Astrocyte (in vitro differentiated cells and primary cell): ENCODE data around the gene CDC25B. TPM values are rescaled to one million over a fixed set of nuclear protein-coding genes. Genes with fewer than 3 reads are reported as not detected.

Experiments
- DNase-seq: peaks from one replicate; pipeline ENCODE4 v3.0.0-alpha.2; 2010; ENCODE audit warnings: low read depth
- FAIRE-seq: peaks from 2 replicates; lab custom pipeline; 2011; peaks lifted over from hg19 to GRCh38; lab: Jason Lieb, UNC
- H2AFZ ChIP-seq: 2 replicates; pipeline ENCODE4 v1.6.0; 2012; ENCODE audit warnings: low read depth, low read length, inconsistent platforms
- H3K27ac ChIP-seq: 2 replicates; pipeline ENCODE4 v1.5.1; 2011; ENCODE audit warnings: low read depth, low read length, inconsistent platforms
- H3K27me3 ChIP-seq: 2 replicates; pipeline ENCODE4 v1.6.0; 2011; ENCODE audit warnings: low read length, inconsistent platforms; ENCODE audit not compliant: insufficient read depth
- H3K36me3 ChIP-seq: 2 replicates; pipeline ENCODE4 v1.5.1; 2011; ENCODE audit warnings: low read length, inconsistent platforms; ENCODE audit not compliant: insufficient read depth
- H3K4me1 ChIP-seq: 2 replicates; pipeline ENCODE4 v1.5.1; 2011; ENCODE audit warnings: low read length, inconsistent platforms; ENCODE audit not compliant: insufficient read depth
- H3K4me2 ChIP-seq: 2 replicates; pipeline ENCODE4 v1.6.0; 2012; ENCODE audit warnings: low read length, inconsistent platforms
- H3K4me3 ChIP-seq: 2 replicates; pipeline ENCODE4 v1.5.1; 2011; ENCODE audit warnings: low read depth, mild to moderate bottlenecking, low read length, inconsistent platforms; ENCODE audit not compliant: insufficient read depth
- H3K79me2 ChIP-seq: 2 replicates; pipeline ENCODE4 v1.6.0; 2012; ENCODE audit warnings: mild to moderate bottlenecking, low read length, inconsistent platforms; ENCODE audit not compliant: insufficient read depth
- H3K9ac ChIP-seq: 2 replicates; pipeline ENCODE4 v1.6.0; 2012; ENCODE audit warnings: mild to moderate bottlenecking, low read length, inconsistent platforms
- H3K9me3 ChIP-seq: 2 replicates; pipeline ENCODE4 v1.5.1; 2012; ENCODE audit warnings: low read depth, mild to moderate bottlenecking, low read length, inconsistent platforms; ENCODE audit not compliant: insufficient read depth
- H4K20me1 ChIP-seq: 2 replicates; pipeline ENCODE4 v1.6.0; 2012; ENCODE audit warnings: low read length, inconsistent platforms; ENCODE audit not compliant: insufficient read depth
- H3K27ac Mint-ChIP-seq: one replicate; pipeline ENCODE4 v1.8.0; 2021; ENCODE audit warnings: mild to moderate bottlenecking, mixed read lengths; ENCODE audit not compliant: unreplicated experiment
- H3K27me3 Mint-ChIP-seq: one replicate; pipeline ENCODE4 v1.8.0; 2021; ENCODE audit warnings: low read depth, mixed read lengths; ENCODE audit not compliant: unreplicated experiment
- H3K36me3 Mint-ChIP-seq: one replicate; pipeline ENCODE4 v1.8.0; 2021; ENCODE audit warnings: low read depth, mixed read lengths; ENCODE audit not compliant: unreplicated experiment
- H3K4me1 Mint-ChIP-seq: one replicate; pipeline ENCODE4 v1.8.0; 2021; ENCODE audit warnings: low read depth, mixed read lengths; ENCODE audit not compliant: unreplicated experiment
- H3K4me3 Mint-ChIP-seq: one replicate; pipeline ENCODE4 v1.8.0; 2021; ENCODE audit warnings: mild to moderate bottlenecking, moderate library complexity, mixed read lengths; ENCODE audit not compliant: unreplicated experiment
- H3K9me3 Mint-ChIP-seq: one replicate; pipeline ENCODE4 v1.8.0; 2021; ENCODE audit warnings: mild to moderate bottlenecking, mixed read lengths; ENCODE audit not compliant: unreplicated experiment
- EZH2 ChIP-seq: IDR thresholded peaks from 2 replicates; pipeline ENCODE4 v1.6.1; 2012; ENCODE audit warnings: mild to moderate bottlenecking, low read length, inconsistent platforms; ENCODE audit not compliant: insufficient read depth
- total RNA-seq: library from RNA; stranded (reverse); gene quantifications from 2 replicates; pipeline ENCODE4 v1.2.1, GENCODE V29; 2021
- TF ChIP-seq, protein P1 (sequence below): IDR thresholded peaks from 2 replicates; pipeline ENCODE4 v1.5.1; 2011; ENCODE audit warnings: low read depth, mild to moderate bottlenecking, inconsistent platforms, low read length, moderate library complexity; ENCODE audit not compliant: insufficient read depth

The CDC25B gene
- total RNA-seq, 1 donor from 2014 or later, result 8.5 TPM

DNA sequence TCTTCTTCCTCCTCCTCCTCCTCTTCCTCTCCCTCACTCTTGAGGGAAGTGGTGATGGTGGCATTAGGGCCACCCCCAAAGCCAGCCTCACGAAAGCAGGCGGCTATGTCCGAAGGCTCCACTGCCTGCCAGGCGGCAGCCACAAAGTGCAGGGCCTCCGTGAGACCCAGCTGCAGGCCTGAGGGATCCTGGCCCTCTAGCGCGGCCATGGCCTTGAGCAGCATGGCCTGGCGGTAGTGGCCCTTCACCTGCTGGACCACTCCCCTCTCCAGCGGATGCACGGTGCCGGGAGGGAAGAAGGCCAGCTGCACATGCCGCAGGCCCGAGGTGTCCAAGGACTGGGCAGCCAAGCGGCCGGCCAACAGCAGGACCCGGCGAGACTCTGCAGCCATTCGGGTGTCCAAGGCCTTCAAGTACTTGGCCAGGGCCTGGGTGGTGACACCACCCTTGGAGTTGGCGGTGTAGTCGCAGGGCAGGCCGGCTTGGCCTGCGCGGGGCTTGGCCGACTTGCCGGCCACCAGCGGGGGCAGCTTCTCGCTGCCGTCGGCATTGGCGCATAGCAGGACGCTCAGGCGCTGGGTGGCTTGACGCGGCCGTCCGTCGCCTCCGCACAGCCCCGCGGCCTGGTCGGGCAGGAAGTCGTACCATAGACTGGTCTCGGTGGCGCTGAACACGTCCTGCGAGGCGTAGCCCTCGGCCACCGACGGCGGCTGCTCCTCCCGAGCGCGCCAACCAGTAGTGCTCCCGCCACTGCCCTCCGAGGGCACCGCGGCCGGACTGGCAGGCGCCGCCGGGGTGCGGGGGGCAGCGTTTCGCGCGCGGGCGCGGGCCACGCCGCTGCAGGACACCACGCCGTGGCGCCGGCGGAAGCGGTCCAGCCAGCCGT, 10.6 kb upstream of the CDC25B start:
- TF ChIP-seq, protein P1, sequence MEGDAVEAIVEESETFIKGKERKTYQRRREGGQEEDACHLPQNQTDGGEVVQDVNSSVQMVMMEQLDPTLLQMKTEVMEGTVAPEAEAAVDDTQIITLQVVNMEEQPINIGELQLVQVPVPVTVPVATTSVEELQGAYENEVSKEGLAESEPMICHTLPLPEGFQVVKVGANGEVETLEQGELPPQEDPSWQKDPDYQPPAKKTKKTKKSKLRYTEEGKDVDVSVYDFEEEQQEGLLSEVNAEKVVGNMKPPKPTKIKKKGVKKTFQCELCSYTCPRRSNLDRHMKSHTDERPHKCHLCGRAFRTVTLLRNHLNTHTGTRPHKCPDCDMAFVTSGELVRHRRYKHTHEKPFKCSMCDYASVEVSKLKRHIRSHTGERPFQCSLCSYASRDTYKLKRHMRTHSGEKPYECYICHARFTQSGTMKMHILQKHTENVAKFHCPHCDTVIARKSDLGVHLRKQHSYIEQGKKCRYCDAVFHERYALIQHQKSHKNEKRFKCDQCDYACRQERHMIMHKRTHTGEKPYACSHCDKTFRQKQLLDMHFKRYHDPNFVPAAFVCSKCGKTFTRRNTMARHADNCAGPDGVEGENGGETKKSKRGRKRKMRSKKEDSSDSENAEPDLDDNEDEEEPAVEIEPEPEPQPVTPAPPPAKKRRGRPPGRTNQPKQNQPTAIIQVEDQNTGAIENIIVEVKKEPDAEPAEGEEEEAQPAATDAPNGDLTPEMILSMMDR, result no peak
- TF ChIP-seq EZH2, result no peak
- H3K36me3 ChIP-seq, result no peaks in the 10 kb centered on the region
- H2AFZ ChIP-seq, result peak overlapping the region; percentile 63
- H3K9me3 Mint-ChIP-seq, result peaks cover 2% of the 10 kb centered on the region
- H3K27ac Mint-ChIP-seq, result no peak overlapping the region
- FAIRE-seq, result no peak
- H3K9ac ChIP-seq, result peak overlapping the region; percentile 85
- H3K4me3 ChIP-seq, result peak overlapping the region; percentile 70
- H3K79me2 ChIP-seq, result peaks cover 35% of the 10 kb centered on the region
- peaks cover 18% of the 10 kb centered on the region for H3K4me1 ChIP-seq
- no peak overlapping the region for H3K4me3 Mint-ChIP-seq
- H3K4me1 Mint-ChIP-seq, result peaks cover 6% of the 10 kb centered on the region
- DNase-seq, result no peak
- peaks cover 2% of the 10 kb centered on the region for H3K36me3 Mint-ChIP-seq
- H3K27me3 Mint-ChIP-seq, result peaks cover 5% of the 10 kb centered on the region
- H3K4me2 ChIP-seq, result peak overlapping the region; percentile 97
- H3K9me3 ChIP-seq, result no peaks in the 10 kb centered on the region
- H3K27me3 ChIP-seq, result no peaks in the 10 kb centered on the region
- H4K20me1 ChIP-seq, result peaks cover 48% of the 10 kb centered on the region
- H3K27ac ChIP-seq, result peak overlapping the region; percentile 64

DNA sequence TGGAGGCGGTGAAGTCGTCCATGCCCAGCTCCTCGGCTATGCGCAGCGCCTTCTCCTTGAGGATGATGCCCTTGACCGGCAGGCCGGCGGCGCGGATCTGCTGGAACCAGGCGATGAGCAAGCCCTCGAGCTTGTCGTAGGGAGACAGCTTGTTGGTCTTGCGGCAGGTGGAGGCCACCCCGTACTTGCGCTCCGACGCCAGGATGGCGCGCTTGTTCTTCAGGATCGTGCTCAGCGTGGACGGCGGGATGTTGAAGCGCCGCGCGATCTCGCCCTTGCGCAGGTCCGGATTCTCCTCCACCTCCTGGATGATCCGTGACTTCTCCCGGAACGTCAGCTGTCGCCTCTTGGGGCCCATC, 10.0 kb upstream of the CDC25B start:
- Histone ChIP-seq H3K27me3 (no peaks in the 10 kb centered on the region), H3K27ac (peak overlapping the region; percentile 64), H3K36me3 (no peaks in the 10 kb centered on the region), H3K9me3 (no peaks in the 10 kb centered on the region), H3K4me2 (peak overlapping the region; percentile 97), H3K4me1 (peaks cover 18% of the 10 kb centered on the region), H3K79me2 (peaks cover 35% of the 10 kb centered on the region), H2AFZ (peak overlapping the region; percentile 63), H3K4me3 (peak overlapping the region; percentile 70), H3K9ac (peak overlapping the region; percentile 85), H4K20me1 (peaks cover 48% of the 10 kb centered on the region)
- Mint-ChIP-seq H3K36me3 (peaks cover 2% of the 10 kb centered on the region), H3K4me1 (peaks cover 2% of the 10 kb centered on the region), H3K4me3 (peak overlapping the region; percentile 85), H3K27me3 (peaks cover 8% of the 10 kb centered on the region), H3K27ac (no peak overlapping the region), H3K9me3 (peaks cover 2% of the 10 kb centered on the region)
- FAIRE-seq (no peak), DNase-seq (peak; percentile 53)
- TF ChIP-seq, protein P1, result no peak
- no peak for TF ChIP-seq EZH2
